Parathyroid adenoma (tissue), 2 donors: ENCODE measurements around the gene HPGD.

Source experiments
- H2AFZ ChIP-seq: fragments of 300-600 bp; sonication (generic); one replicate; pipeline ENCODE4 v1.7.0; 2017; ENCODE audit warnings: antibody characterized with exemption, mild to moderate bottlenecking
- H3K27ac ChIP-seq: fragments of 300-600 bp; sonication (generic); one replicate; pipeline ENCODE4 v1.7.0; 2017
- H3K27me3 ChIP-seq: fragments of 300-600 bp; sonication (generic); one replicate; pipeline ENCODE4 v1.7.0; 2017; ENCODE audit warnings: low read length; ENCODE audit not compliant: control insufficient read depth, insufficient read depth
- H3K36me3 ChIP-seq: fragments of 300-600 bp; sonication (generic); one replicate; pipeline ENCODE4 v1.7.0; 2017; ENCODE audit warnings: low read length; ENCODE audit not compliant: control insufficient read depth, insufficient read depth
- H3K4me1 ChIP-seq: fragments of 300-600 bp; sonication (generic); one replicate; pipeline ENCODE4 v1.7.0; 2017; ENCODE audit warnings: control low read depth
- H3K4me2 ChIP-seq: fragments of 300-600 bp; sonication (generic); one replicate; pipeline ENCODE4 v1.7.0; 2017; ENCODE audit warnings: low read length
- H3K4me3 ChIP-seq: fragments of 300-600 bp; sonication (generic); one replicate; pipeline ENCODE4 v1.7.0; 2017; ENCODE audit warnings: low read depth, low read length
- H3K79me2 ChIP-seq: fragments of 300-600 bp; sonication (generic); one replicate; pipeline ENCODE4 v1.7.0; 2017; ENCODE audit warnings: control low read depth
- H3K9ac ChIP-seq: fragments of 300-600 bp; sonication (generic); one replicate; pipeline ENCODE4 v1.7.0; 2017; ENCODE audit warnings: mild to moderate bottlenecking
- H3K9me3 ChIP-seq: fragments of 300-600 bp; sonication (generic); one replicate; pipeline ENCODE4 v1.7.0; 2017; ENCODE audit warnings: low read length; ENCODE audit not compliant: control insufficient read depth
- TF ChIP-seq, protein P1 (sequence below): fragments of 300-600 bp; sonication (generic); IDR thresholded peaks from one replicate; pipeline ENCODE4 v1.7.0; 2017; ENCODE audit warnings: antibody characterized with exemption, mild to moderate bottlenecking
- donor health status: primary hyperparathyroidism.

Gene HPGD

GRCh38 chr4:174521800-174522182 is 497 bp downstream of the HPGD start:
- Histone ChIP-seq H3K27me3 (no peaks in the 10 kb centered on the region), H2AFZ (peak overlapping the region; percentile 53), H3K9ac (no peak overlapping the region), H3K4me2 (peak overlapping the region; percentile 64), H3K27ac (no peak overlapping the region), H3K79me2 (no peaks in the 10 kb centered on the region), H3K9me3 (no peaks in the 10 kb centered on the region), H3K36me3 (no peaks in the 10 kb centered on the region), H3K4me1 (no peaks in the 10 kb centered on the region), H3K4me3 (peak overlapping the region; percentile 64)
- TF ChIP-seq, protein P1, sequence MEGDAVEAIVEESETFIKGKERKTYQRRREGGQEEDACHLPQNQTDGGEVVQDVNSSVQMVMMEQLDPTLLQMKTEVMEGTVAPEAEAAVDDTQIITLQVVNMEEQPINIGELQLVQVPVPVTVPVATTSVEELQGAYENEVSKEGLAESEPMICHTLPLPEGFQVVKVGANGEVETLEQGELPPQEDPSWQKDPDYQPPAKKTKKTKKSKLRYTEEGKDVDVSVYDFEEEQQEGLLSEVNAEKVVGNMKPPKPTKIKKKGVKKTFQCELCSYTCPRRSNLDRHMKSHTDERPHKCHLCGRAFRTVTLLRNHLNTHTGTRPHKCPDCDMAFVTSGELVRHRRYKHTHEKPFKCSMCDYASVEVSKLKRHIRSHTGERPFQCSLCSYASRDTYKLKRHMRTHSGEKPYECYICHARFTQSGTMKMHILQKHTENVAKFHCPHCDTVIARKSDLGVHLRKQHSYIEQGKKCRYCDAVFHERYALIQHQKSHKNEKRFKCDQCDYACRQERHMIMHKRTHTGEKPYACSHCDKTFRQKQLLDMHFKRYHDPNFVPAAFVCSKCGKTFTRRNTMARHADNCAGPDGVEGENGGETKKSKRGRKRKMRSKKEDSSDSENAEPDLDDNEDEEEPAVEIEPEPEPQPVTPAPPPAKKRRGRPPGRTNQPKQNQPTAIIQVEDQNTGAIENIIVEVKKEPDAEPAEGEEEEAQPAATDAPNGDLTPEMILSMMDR, result no peak

GRCh38 chr4:174520660-174521059 is 1.6 kb downstream of the HPGD start:
- TF ChIP-seq, protein P1, result no peak
- no peak overlapping the region for H3K4me3 ChIP-seq
- no peaks in the 10 kb centered on the region for H3K79me2 ChIP-seq
- no peak overlapping the region for H3K9ac ChIP-seq
- no peaks in the 10 kb centered on the region for H3K36me3 ChIP-seq
- H2AFZ ChIP-seq, result no peak overlapping the region
- H3K27me3 ChIP-seq, result no peaks in the 10 kb centered on the region
- H3K4me1 ChIP-seq, result no peaks in the 10 kb centered on the region
- no peak overlapping the region for H3K27ac ChIP-seq
- peak overlapping the region; percentile 25 for H3K4me2 ChIP-seq
- no peaks in the 10 kb centered on the region for H3K9me3 ChIP-seq

GRCh38 chr4:174517502-174518445 is 4.5 kb downstream of the HPGD start:
- no peaks in the 10 kb centered on the region for H3K79me2 ChIP-seq
- H3K9ac ChIP-seq, result no peak overlapping the region

DNA sequence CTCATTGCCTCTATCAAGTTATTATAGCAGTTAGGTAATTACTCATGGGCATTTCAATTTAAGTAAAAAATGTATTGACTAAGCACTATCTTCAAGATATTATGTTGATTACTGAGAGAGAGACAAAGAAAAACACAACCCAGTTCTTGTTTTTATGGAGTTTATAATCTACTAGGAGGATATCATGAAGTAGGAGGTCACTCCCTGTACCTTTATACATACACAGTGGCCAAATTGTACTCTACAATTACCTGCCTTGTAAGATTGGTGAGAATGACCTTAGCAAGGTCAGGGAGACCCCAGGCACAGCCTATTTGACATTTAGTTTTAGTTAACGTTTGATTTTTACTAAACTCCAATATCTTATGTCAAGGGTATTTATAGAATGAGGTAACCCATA is 5.5 kb downstream of the HPGD start:
- no peak overlapping the region for H3K4me3 ChIP-seq

More at GRCh38 chr4:174517502-174518445, 4.5 kb downstream of the HPGD start:
- H3K27me3 ChIP-seq, result no peaks in the 10 kb centered on the region
- no peaks in the 10 kb centered on the region for H3K9me3 ChIP-seq
- H2AFZ ChIP-seq, result no peak overlapping the region
- TF ChIP-seq, protein P1, result no peak
- no peak overlapping the region for H3K27ac ChIP-seq
- H3K4me3 ChIP-seq, result no peak overlapping the region
- no peaks in the 10 kb centered on the region for H3K36me3 ChIP-seq
- H3K4me2 ChIP-seq, result no peak overlapping the region
- no peaks in the 10 kb centered on the region for H3K4me1 ChIP-seq

More for the DNA sequence above, 5.5 kb downstream of the HPGD start:
- Histone ChIP-seq H2AFZ (no peak overlapping the region), H3K36me3 (no peaks in the 10 kb centered on the region), H3K4me1 (no peaks in the 10 kb centered on the region), H3K27ac (no peak overlapping the region), H3K9me3 (no peaks in the 10 kb centered on the region), H3K9ac (no peak overlapping the region), H3K27me3 (no peaks in the 10 kb centered on the region), H3K79me2 (no peaks in the 10 kb centered on the region), H3K4me2 (no peak overlapping the region)
- TF ChIP-seq, protein P1, result no peak
